ENCODE results near the gene SYCE1L. TPM values are rescaled to one million over a fixed set of nuclear protein-coding genes. Genes with fewer than 3 reads are reported as not detected.
A peak's percentile ranks its signal among the peaks of the same experiment; 100 is the strongest.
"Not testable (repeated sequence)": the region's sequence is repeated elsewhere in the genome, so short reads cannot be mapped to it uniquely, and the experiment has no call there.

SYCE1L gene
- total RNA-seq, 4 donors from 2014 or later = 3.9 TPM; not detected in 3

DNA sequence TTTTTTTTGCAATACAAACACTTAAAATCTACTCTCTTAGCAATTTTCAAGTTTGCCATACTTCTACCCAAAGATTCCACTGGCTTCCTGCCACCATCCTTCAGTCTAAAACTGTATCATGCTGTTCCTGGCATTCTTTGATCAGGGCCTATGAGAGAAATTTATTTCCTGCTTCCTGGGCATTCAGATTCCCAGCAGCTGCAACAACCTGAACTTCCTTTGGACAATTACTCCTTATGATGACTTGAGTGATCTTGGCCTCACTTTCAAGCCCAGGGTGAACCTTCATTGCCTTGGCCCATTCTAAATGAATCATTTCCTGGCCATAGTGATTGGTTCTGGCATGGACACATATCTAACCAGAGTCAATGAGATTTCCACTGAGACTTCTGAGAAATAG lies 26.3 kb upstream of the SYCE1L start:
- Histone ChIP-seq H3K4me3 (replicated peaks in 1 of 3) (no peak overlapping the region), H3K36me3 (no peaks in the 10 kb centered on the region), H3K4me1 (no peaks in the 10 kb centered on the region), H3K27ac (no peak overlapping the region), H3K9me3 (no peaks in the 10 kb centered on the region), H3K27me3 (no peaks in the 10 kb centered on the region)
- DNase-seq = no peak
- TF ChIP-seq, protein P1, sequence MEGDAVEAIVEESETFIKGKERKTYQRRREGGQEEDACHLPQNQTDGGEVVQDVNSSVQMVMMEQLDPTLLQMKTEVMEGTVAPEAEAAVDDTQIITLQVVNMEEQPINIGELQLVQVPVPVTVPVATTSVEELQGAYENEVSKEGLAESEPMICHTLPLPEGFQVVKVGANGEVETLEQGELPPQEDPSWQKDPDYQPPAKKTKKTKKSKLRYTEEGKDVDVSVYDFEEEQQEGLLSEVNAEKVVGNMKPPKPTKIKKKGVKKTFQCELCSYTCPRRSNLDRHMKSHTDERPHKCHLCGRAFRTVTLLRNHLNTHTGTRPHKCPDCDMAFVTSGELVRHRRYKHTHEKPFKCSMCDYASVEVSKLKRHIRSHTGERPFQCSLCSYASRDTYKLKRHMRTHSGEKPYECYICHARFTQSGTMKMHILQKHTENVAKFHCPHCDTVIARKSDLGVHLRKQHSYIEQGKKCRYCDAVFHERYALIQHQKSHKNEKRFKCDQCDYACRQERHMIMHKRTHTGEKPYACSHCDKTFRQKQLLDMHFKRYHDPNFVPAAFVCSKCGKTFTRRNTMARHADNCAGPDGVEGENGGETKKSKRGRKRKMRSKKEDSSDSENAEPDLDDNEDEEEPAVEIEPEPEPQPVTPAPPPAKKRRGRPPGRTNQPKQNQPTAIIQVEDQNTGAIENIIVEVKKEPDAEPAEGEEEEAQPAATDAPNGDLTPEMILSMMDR (IDR thresholded peaks at IDR 0.05) = no peak
- no peak for TF ChIP-seq POLR2A (IDR thresholded peaks at IDR 0.05)
- intact Hi-C loops (cut with DNase I) = loop anchor here (5.0 kb wide), 1 partner anchor 1381 kb away; no protein-coding TSS in a partner anchor

DNA sequence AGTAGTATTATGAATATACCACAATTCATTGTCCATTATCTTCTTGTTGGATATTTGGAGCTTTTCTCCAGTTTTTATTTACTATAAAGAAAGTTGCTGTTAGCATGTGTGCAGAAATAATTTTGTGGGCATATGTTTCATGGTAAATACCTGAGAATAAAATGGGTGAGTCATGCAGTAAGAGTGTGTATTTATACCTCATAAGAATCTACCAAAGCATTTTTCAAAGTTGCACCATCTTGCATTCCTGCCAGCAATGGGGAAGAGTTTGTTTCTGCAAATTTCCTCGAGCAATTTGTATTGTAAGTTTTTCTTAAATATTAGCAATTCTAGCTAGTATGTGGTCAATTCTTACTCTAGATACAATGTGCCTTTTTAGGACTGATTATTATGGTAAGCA lies 16.1 kb upstream of the SYCE1L start:
- no peak overlapping the region for H3K27ac ChIP-seq
- H3K9me3 ChIP-seq = no peaks in the 10 kb centered on the region
- 82 to 83% methylated on average over 1 of the region's 1 CpG for WGBS, 2 donors
- H3K4me1 ChIP-seq = no peaks in the 10 kb centered on the region
- intact Hi-C loops (cut with DNase I) = no loop called here
- H3K27me3 ChIP-seq = no peaks in the 10 kb centered on the region
- DNase-seq = no peak
- H3K36me3 ChIP-seq = no peaks in the 10 kb centered on the region
- H3K4me3 ChIP-seq (replicated peaks in 1 of 3) = no peak overlapping the region
- TF ChIP-seq POLR2A (IDR thresholded peaks at IDR 0.05) = no peak
- TF ChIP-seq, protein P1 (IDR thresholded peaks at IDR 0.05) = no peak

DNA sequence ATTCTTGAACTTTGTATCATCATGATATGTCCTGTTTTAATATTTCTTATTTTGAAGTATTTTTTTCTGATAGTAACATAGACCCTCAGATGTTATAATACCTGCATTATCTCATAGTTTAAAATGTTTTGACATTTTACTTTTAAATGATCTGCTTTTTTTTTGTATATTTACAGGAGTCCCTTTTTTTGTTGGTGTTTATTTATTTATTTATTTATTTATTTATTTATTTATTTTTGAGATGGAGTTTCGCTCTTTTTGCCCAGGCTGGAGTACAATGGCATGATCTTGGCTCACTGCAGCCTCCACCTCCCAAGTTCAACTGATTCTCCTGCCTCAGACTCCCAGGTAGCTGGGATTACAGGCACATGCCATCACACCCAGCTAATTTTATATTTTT lies 12.9 kb upstream of the SYCE1L start:
- H3K27me3 ChIP-seq; H3K4me1 ChIP-seq; H3K9me3 ChIP-seq; intact Hi-C loops (cut with DNase I); H3K4me3 ChIP-seq (replicated peaks in 1 of 3); H3K27ac ChIP-seq; DNase-seq; H3K36me3 ChIP-seq: not testable (repeated sequence)
- 87 to 100% methylated on average over 1 of the region's 1 CpG for WGBS, 2 donors

DNA sequence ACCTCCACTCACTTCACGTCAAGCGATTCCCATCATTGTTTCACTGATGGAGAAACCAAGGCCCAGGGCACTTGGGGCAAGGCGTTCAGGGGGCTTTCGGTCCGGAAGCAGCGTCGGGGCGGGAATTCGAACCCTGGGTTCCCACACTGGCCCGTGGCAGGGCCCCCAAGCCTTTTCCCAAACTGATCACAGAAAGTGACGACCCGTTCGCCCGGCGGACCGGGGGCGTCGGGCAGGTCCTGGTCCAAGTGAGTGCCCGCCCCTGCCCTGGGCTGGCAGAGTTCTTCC lies 9.1 kb upstream of the SYCE1L start:
- H3K9me3 ChIP-seq = no peaks in the 10 kb centered on the region
- H3K36me3 ChIP-seq = peaks cover 12 to 13% of the 10 kb centered on the region in 2 donors
- no peak for TF ChIP-seq POLR2A (IDR thresholded peaks at IDR 0.05)
- TF ChIP-seq, protein P1 (IDR thresholded peaks at IDR 0.05) = no peak
- DNase-seq = no peak
- H3K27ac ChIP-seq = peak overlapping the region; percentile 70 to 97 (median 94)
- peaks cover 12 to 14% of the 10 kb centered on the region in 2 donors for H3K4me1 ChIP-seq
- peak overlapping the region; percentile 66 to 98 (median 72) for H3K4me3 ChIP-seq (replicated peaks in 1 of 3)
- intact Hi-C loops (cut with DNase I) = loop anchor here (5.0 kb wide), 1 partner anchor 1543 kb away; the partner anchor contains the start of genes KARS1 and TERF2IP
- 1 to 2% methylated on average over 16 to 19 of the region's 19 CpGs for WGBS, 2 donors
- no peaks in the 10 kb centered on the region for H3K27me3 ChIP-seq

DNA sequence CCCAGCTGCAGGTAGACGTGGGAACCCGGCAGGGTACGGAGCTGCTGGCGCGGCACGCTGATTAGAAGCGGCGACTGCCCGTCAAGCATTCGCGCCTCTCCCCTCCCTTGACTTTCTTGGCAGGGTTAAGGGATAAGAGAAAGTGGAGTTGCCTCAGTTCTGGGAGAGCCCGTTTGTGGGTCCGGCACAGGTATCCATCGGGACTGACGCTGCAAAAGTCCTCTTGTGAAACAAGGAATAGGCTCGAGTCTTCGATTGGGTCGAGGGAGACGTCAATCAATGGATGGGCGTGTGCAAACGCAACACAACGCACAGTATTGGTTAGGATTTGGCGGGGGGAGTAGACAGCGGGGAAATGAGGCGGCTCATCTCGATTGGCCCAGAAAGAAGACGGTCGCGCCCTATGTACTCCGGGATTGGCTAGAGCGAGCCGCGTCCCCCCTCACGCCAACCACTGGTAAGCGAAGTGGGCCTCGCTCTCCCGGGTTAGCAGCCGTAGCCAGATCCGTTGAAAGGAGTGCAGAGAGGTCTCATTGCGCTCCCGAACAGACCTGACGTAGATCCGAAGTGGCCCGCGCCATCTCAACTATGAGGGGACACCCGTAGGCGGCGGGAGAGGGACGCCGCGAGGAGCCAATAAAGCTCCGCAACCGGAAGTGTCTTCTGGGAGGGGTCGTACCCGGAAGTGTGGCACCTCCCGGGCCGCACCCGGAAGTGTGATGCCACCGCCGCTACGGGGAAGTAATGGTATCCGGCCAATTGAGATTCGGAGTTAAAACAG lies 8.5 kb upstream of the SYCE1L start, which contains the start of gene MON1B:
TSS of gene MON1B (plus strand) at position 713 of the 781 bp plus-strand sequence. CDS start 296 bp downstream, outside the sequence.
- H3K27ac ChIP-seq = peak within 1 kb of the TSS; percentile 70 to 97 (median 94)
- TF ChIP-seq, protein P1 (IDR thresholded peaks at IDR 0.05) = peak in 2 of 6 experiments; percentile 3 to 39
- TF ChIP-seq POLR2A (IDR thresholded peaks at IDR 0.05) = peak in 1 of 2 donors; percentile 83
- peaks cover 12 to 14% of the 10 kb centered on the region in 2 donors for H3K4me1 ChIP-seq
- peak within 1 kb of the TSS; percentile 66 to 98 (median 72) for H3K4me3 ChIP-seq (replicated peaks in 1 of 3)
- H3K9me3 ChIP-seq = no peaks in the 10 kb centered on the region
- peaks cover 17 to 19% of the 10 kb centered on the region in 2 donors for H3K36me3 ChIP-seq
- H3K27me3 ChIP-seq = no peaks in the 10 kb centered on the region
- peak; percentile 99 for DNase-seq
- intact Hi-C loops (cut with DNase I) = loop anchor here (5.0 kb wide), 1 partner anchor 1543 kb away; the partner anchor contains the start of genes KARS1 and TERF2IP
- 0% methylated on average over 48 to 61 of the region's 63 CpGs for WGBS, 2 donors
